AG10803 (cell line): ENCODE data around the gene ZNF579.
A peak's percentile ranks its signal among the peaks of the same experiment; 100 is the strongest.
"Not testable (repeated sequence)": the region's sequence is repeated elsewhere in the genome, so short reads cannot be mapped to it uniquely, and the experiment has no call there.

ENCODE experiments used
- DNase-seq: peaks from one replicate; pipeline ENCODE4 v3.0.0; 2010; ENCODE audit warnings: low read depth
- H3K4me3 ChIP-seq: 2 replicates; pipeline ENCODE4 v1.5.1; 2011; ENCODE audit warnings: mild to moderate bottlenecking, low read length, control low read depth
- TF ChIP-seq, protein P1 (sequence below): conservative IDR thresholded peaks from 2 replicates; pipeline ENCODE4 v1.5.1; 2011; ENCODE audit warnings: mild to moderate bottlenecking, low read length, control low read depth, inconsistent platforms

Gene ZNF579

DNA sequence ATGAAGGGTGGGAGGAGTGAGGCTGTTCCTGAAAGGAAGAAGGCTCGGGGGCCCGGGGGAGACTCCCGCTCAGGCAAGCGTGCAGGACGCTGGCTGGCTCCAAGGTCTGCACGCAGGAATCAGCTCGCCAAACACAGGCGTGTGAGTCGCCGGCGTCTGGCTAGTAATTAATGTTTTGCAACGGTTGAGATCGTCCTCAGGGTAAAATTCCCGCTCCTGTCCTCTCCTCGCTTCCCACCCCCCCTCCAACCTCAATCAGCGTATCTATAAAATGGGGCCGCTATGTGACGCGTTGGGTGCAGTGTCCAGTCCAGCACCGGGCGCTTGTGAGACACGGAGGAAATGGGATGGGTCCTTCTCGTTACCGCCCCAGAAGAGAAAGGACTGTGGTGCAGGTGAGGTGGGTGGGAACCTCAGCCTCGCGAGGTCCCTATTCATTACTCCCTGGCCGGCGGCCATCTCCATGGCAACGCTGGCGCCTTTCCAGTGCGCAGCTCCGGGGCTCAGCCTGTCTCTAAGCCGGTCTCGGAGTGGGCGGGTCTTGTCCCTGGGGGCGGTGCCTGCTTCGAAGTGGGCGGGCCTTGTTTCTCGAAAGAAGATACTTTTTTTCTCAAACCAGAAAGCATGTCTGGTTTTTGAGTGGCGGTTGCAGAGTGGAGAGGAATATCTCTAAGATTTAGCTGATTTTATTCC is 6.5 kb upstream of the ZNF579 start:
- peak overlapping the region; percentile 54 for H3K4me3 ChIP-seq
- DNase-seq, result peak; percentile 80
- TF ChIP-seq, protein P1, sequence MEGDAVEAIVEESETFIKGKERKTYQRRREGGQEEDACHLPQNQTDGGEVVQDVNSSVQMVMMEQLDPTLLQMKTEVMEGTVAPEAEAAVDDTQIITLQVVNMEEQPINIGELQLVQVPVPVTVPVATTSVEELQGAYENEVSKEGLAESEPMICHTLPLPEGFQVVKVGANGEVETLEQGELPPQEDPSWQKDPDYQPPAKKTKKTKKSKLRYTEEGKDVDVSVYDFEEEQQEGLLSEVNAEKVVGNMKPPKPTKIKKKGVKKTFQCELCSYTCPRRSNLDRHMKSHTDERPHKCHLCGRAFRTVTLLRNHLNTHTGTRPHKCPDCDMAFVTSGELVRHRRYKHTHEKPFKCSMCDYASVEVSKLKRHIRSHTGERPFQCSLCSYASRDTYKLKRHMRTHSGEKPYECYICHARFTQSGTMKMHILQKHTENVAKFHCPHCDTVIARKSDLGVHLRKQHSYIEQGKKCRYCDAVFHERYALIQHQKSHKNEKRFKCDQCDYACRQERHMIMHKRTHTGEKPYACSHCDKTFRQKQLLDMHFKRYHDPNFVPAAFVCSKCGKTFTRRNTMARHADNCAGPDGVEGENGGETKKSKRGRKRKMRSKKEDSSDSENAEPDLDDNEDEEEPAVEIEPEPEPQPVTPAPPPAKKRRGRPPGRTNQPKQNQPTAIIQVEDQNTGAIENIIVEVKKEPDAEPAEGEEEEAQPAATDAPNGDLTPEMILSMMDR, result no peak

DNA sequence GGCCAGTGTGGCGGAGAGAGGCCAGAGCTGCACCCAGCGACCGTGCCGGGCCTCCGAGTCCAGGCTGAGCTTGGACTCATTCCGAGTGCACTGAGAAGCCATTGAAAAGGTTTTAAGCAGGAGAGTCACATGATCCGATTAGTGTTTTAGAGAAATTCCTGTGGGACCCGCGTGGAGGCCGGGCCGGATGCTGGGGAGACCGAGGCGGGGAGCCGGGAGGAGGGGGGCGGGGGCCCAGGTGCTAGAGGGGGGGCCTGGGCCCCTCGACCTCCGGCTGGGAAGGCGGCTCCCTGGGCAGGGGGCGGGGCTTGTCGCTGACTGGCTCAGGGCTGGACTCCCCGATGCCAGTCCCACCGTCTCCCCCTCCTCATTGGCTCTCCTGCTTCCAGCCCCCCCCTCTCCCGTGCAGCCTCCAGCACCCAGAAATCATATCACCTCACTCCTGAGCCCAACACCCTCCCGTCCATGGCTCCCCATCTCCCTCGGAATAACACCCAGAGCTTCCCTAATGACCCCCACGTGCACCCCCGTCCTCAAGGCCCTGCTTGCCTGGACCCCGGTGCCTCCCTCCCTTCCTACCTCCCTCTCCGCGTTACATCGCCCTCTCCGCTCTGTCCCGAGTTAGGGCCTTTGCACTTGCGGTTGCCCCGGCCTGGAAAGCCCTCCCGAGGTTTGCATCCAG is 5.2 kb upstream of the ZNF579 start:
- TF ChIP-seq, protein P1, result no peak
- H3K4me3 ChIP-seq, result peak overlapping the region; percentile 43
- peak; percentile 58 for DNase-seq

GRCh38 chr19:55584871-55585270 is 4.2 kb upstream of the ZNF579 start:
- TF ChIP-seq, protein P1, result no peak
- H3K4me3 ChIP-seq, result no peak overlapping the region
- no peak for DNase-seq

GRCh38 chr19:55583897-55584296 is 3.2 kb upstream of the ZNF579 start:
- not testable (repeated sequence) for DNase-seq, H3K4me3 ChIP-seq

- not testable (repeated sequence) for DNase-seq, H3K4me3 ChIP-seq
Observed at GRCh38 chr19:55582284-55582683, 1.6 kb upstream of the ZNF579 start.

GRCh38 chr19:55581823-55582223 is 1.2 kb upstream of the ZNF579 start:
- no peak overlapping the region for H3K4me3 ChIP-seq
- DNase-seq, result no peak
- TF ChIP-seq, protein P1, result no peak

DNA sequence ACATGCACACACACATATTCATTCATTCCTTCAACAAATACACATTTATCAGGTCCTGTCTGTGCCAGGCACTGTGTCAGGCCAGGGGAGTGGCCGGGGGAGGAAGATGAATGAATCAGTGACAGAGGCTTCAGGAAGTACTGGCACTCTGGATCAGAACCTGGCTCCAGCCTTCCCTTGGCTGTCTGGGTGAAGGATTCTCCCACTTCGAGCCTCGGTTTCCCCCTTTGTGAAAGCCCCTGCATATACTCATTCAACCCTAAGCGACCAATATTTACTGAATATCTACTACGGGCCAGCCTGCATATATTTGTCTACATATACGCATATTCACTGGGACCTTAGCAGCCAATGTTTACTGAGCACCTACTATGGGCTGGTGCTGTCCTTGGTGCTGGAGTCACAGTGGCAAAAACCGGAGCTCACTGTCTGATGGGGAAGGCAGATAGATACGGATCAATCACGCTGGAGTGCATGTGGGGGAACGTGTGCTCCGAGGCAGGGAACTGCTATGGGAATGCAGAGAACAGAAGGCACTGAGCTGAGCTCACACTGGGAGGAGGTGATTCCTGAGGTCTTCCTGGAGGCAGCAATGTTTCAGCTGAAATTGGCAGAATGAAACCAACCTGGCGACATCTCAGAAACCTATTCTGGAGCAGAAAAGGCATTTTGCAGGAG is 636 bp upstream of the ZNF579 start:
- TF ChIP-seq, protein P1, result no peak
- peak overlapping the region; percentile 93 for H3K4me3 ChIP-seq
- no peak for DNase-seq
